Measurements from ENCODE around the gene YEATS4. TPM values are rescaled to one million over a fixed set of nuclear protein-coding genes. Genes with fewer than 3 reads are reported as not detected.

YEATS4 gene
- polyA plus RNA-seq, 1 experiment: 9.1 TPM

DNA sequence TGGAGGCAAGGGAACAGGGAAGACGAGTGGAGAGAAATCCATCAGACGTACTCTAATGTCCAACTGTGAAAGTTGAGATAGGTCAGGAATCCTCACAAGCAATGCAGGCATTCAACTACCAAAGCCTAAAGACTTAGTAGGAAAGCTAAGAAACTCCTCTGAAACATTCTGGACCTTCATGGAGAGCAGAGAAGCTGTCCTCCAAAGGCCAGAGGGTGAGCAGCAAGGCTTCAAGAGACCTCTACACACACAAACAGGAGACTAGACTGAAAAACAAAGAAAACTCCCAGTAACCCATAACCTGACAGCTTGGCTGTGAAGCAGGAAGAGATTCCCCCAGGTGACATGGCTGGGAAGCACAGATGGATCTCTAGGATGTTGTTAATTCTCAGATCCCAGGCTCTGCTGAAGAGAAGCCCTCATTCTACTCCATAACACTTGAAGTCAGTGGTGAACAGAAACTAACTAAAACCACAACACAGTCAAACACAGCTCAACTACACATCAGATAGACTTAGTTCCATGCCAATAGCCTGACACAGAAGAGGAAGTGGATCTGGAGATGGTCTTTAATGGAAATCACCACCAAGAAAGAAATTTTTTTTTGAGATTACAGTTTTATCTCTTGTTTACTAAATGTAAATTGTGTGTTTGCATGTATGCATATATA, 34.6 kb upstream of the YEATS4 start:
- no peak for DNase-seq (ENCODE audit: low read depth)
- Histone ChIP-seq H3K4me3 (ENCODE audit: low read depth, low read length) (no peak overlapping the region), H3K36me3 (ENCODE audit: control insufficient read depth, insufficient read depth, low read length) (no peaks in the 10 kb centered on the region), H3K27me3 (ENCODE audit: control insufficient read depth, insufficient read depth, low read length) (peaks cover 10% of the 10 kb centered on the region; the same call in 1 of the 2 replicates)
- CTCF ChIA-PET: interaction anchor here (0.9 kb wide), 2 partner anchors 8 to 13 kb away, joined by 3 read pairs; no protein-coding TSS in a partner anchor
- TF ChIP-seq, protein P1, sequence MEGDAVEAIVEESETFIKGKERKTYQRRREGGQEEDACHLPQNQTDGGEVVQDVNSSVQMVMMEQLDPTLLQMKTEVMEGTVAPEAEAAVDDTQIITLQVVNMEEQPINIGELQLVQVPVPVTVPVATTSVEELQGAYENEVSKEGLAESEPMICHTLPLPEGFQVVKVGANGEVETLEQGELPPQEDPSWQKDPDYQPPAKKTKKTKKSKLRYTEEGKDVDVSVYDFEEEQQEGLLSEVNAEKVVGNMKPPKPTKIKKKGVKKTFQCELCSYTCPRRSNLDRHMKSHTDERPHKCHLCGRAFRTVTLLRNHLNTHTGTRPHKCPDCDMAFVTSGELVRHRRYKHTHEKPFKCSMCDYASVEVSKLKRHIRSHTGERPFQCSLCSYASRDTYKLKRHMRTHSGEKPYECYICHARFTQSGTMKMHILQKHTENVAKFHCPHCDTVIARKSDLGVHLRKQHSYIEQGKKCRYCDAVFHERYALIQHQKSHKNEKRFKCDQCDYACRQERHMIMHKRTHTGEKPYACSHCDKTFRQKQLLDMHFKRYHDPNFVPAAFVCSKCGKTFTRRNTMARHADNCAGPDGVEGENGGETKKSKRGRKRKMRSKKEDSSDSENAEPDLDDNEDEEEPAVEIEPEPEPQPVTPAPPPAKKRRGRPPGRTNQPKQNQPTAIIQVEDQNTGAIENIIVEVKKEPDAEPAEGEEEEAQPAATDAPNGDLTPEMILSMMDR (IDR thresholded peaks at IDR 0.05; ENCODE audit: insufficient read depth, low read depth, low read length): no peak
- POLR2A ChIA-PET: no interaction called here

DNA sequence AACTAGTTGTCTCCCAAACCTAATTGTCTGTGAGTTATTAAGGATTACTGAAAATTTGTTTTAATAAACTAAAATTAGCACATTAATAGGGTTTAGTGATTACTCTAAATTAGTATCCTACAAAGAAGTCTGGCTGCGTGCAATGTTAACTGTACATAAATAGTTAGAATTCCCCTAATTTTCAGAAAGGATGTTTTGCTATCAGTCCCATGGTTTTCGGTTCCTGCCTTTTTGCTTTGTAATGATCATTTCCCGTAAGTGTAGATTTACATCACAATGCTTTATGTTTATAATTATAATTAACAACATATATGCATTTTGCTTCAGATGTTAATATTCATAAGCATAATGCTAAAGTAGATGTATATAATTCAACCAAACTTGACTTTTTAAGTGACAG, 31.1 kb upstream of the YEATS4 start:
- Histone ChIP-seq H3K4me3 (ENCODE audit: low read depth, low read length) (no peak overlapping the region), H3K36me3 (ENCODE audit: control insufficient read depth, insufficient read depth, low read length) (no peaks in the 10 kb centered on the region), H3K27me3 (ENCODE audit: control insufficient read depth, insufficient read depth, low read length) (peaks cover 21% of the 10 kb centered on the region)
- TF ChIP-seq, protein P1 (IDR thresholded peaks at IDR 0.05; ENCODE audit: insufficient read depth, low read depth, low read length): no peak
- no peak for DNase-seq (ENCODE audit: low read depth)
- ChIA-PET POLR2A (no interaction called here), CTCF (no interaction called here)

DNA sequence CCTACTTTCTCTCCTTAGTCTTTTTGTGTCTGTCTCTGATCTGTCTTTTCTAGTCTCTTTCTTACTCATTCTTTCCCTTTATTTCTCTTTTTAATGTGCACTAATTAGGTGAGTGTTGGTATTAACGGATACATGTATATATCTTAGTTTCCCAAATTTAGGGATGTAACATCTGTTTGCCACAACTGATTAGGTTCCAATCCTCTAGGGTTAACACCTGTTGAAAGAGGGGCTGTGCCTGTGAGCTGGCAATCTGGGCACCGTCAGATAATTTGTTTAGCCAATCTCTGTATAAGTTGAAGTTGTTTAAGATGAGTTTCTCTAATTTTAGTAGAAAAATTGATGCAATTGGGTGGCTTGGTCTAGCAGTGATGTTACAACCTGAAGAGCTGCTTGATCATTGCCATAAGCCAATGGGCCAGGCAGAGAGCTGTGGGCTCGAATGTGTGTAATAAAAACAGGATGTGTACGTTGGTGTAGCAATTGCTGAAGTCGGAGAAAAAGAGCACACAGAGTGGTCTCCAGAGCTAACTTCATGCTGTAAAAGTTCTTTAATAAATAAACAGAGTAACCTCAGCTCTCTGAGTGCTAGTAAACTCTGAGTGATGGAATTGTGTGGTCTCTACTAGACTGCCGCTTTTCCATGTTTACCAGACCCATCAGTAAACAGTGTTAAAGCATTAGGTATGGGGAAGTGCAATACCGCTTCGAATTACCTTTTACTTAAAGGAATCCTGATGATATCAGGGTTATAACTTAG, 29.7 kb upstream of the YEATS4 start:
- TF ChIP-seq, protein P1 (IDR thresholded peaks at IDR 0.05; ENCODE audit: insufficient read depth, low read depth, low read length): no peak
- DNase-seq (ENCODE audit: low read depth): no peak
- Histone ChIP-seq H3K4me3 (ENCODE audit: low read depth, low read length) (no peak overlapping the region), H3K27me3 (ENCODE audit: control insufficient read depth, insufficient read depth, low read length) (peaks cover 19% of the 10 kb centered on the region), H3K36me3 (ENCODE audit: control insufficient read depth, insufficient read depth, low read length) (no peaks in the 10 kb centered on the region)
- POLR2A ChIA-PET: no interaction called here
- CTCF ChIA-PET: interaction anchor here (1.0 kb wide), 1 partner anchor 309 kb away, joined by 3 read pairs; no protein-coding TSS in a partner anchor

DNA sequence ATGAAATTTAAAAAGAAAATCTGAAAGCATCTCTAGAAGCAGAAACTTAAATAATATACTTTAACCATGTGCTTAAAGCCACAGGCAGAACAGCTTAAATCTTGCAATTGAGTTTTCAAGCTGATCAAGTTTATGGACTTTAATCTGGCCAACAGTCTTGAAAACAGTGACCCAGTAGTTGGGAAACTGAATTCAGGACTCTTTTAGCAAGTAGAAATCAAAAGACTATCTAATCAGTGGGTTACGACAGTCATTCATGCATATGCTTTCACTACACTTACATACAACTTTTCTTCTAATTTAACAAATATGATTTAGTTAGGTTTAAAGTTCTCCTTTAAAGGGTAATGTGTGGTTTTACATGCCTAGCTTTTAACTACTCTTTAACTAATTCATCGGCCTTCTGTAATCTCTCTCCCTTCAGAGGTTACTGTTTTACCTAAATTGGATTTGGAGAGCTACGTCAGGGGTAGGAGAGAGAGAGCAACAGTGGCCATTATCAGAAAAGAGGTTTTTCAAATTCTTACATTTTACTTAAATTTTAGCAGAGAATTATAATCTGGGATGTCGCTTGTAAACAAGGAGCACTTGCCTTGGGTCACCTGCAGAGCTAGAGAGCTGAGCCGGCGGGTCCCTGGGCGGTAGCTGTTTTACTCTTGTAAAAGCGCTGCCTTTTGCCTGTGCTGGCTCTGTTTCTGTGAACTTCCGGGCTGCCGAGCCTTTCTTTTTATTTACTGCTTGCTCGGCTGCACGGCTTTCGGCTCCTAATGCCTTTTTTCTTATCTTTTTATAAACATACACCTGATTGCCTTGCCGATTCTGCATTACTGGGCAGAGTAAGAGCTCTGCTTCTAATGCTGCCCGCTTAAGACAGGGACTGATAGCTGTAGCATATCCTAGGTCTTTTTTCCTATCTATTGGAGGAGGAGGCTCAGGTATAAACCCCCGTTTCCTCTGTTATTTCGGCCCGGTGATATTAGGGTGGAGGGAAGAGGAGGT, 28.8 kb upstream of the YEATS4 start:
- DNase-seq (ENCODE audit: low read depth): no peak
- ChIA-PET POLR2A (no interaction called here), CTCF (interaction anchor here (0.7 to 1.0 kb wide), 2 partner anchors 175 to 309 kb away, joined by 3 to 4 read pairs; no protein-coding TSS in a partner anchor)
- no peaks in the 10 kb centered on the region for H3K36me3 ChIP-seq (ENCODE audit: control insufficient read depth, insufficient read depth, low read length)
- TF ChIP-seq, protein P1 (IDR thresholded peaks at IDR 0.05; ENCODE audit: insufficient read depth, low read depth, low read length): no peak
- peaks cover 16% of the 10 kb centered on the region for H3K27me3 ChIP-seq (ENCODE audit: control insufficient read depth, insufficient read depth, low read length)
- no peak overlapping the region; the same call in 1 of the 2 replicates for H3K4me3 ChIP-seq (ENCODE audit: low read depth, low read length)
